MM.1S (cell line): ENCODE data around the gene CEP63.

ENCODE experiments used
- DNase-seq: peaks from one replicate; pipeline ENCODE4 v3.0.0-alpha.2; 2015
- H2AFZ ChIP-seq: fragments of 300-600 bp; sonication (generic); 2 replicates; pipeline ENCODE4 v1.6.0; 2016; ENCODE audit warnings: antibody characterized with exemption, low read length
- H3F3A ChIP-seq: fragments of 300-600 bp; sonication (generic); 2 replicates; pipeline ENCODE4 v1.6.1; 2016; ENCODE audit warnings: mild to moderate bottlenecking, antibody characterized with exemption, low read length, moderate library complexity, mixed read lengths; ENCODE audit not compliant: insufficient read depth
- H3K27ac ChIP-seq: fragments of 300-600 bp; sonication (generic); 2 replicates; pipeline ENCODE4 v1.5.1; 2016; ENCODE audit warnings: mild to moderate bottlenecking, low read length
- H3K27me3 ChIP-seq: fragments of 300-600 bp; sonication (generic); replicated peaks from 2 replicates; pipeline ENCODE4 v1.6.0; 2016; ENCODE audit warnings: low read length; ENCODE audit not compliant: insufficient read depth
- H3K36me3 ChIP-seq: fragments of 300-600 bp; sonication (generic); replicated peaks from 2 replicates; pipeline ENCODE4 v1.6.1; 2016; ENCODE audit warnings: mild to moderate bottlenecking, low read length, mixed read lengths; ENCODE audit not compliant: insufficient read depth
- H3K4me1 ChIP-seq: fragments of 300-600 bp; sonication (generic); 2 replicates; pipeline ENCODE4 v1.6.1; 2016; ENCODE audit warnings: low read length, mixed read lengths
- H3K4me2 ChIP-seq: fragments of 300-600 bp; sonication (generic); 2 replicates; pipeline ENCODE4 v1.6.0; 2016; ENCODE audit warnings: low read depth, low read length
- H3K4me3 ChIP-seq: fragments of 300-600 bp; sonication (generic); 2 replicates; pipeline ENCODE4 v1.5.1; 2016; ENCODE audit warnings: low read length, mixed read lengths
- H3K79me2 ChIP-seq: fragments of 300-600 bp; sonication (generic); 2 replicates; pipeline ENCODE4 v1.6.1; 2016; ENCODE audit warnings: mixed run types, low read length, mixed read lengths
- H3K9ac ChIP-seq: fragments of 300-600 bp; sonication (generic); 2 replicates; pipeline ENCODE4 v1.6.1; 2016; ENCODE audit warnings: low read length, mixed read lengths
- H3K9me2 ChIP-seq: fragments of 300-600 bp; sonication (generic); replicated peaks from 2 replicates; pipeline ENCODE4 v1.6.1; 2016; ENCODE audit warnings: mild to moderate bottlenecking, low read length, mixed read lengths; ENCODE audit not compliant: insufficient read depth
- H3K9me3 ChIP-seq: fragments of 300-600 bp; sonication (generic); replicated peaks from 2 replicates; pipeline ENCODE4 v1.6.1; 2016; ENCODE audit warnings: mild to moderate bottlenecking, low read length, mixed read lengths; ENCODE audit not compliant: insufficient read depth
- H4K20me1 ChIP-seq: fragments of 300-600 bp; sonication (generic); 2 replicates; pipeline ENCODE4 v1.6.1; 2016; ENCODE audit warnings: mild to moderate bottlenecking, low read length, moderate library complexity, mixed read lengths; ENCODE audit not compliant: insufficient read depth
- CTCF ChIP-seq: fragments of 300-600 bp; sonication (generic); IDR thresholded peaks from 2 replicates; pipeline ENCODE4 v1.5.1; 2016; ENCODE audit warnings: antibody characterized with exemption, low read length, mixed read lengths
- EZH2 ChIP-seq: fragments of 300-600 bp; sonication (generic); optimal IDR thresholded peaks from 2 replicates; pipeline ENCODE3; 2017; ENCODE audit warnings: low read depth, mild to moderate bottlenecking, antibody characterized with exemption, low read length, mixed read lengths
- EZH2phosphoT487 ChIP-seq: fragments of 300-600 bp; sonication (generic); IDR thresholded peaks from 2 replicates; pipeline ENCODE4 v1.6.1; 2018; ENCODE audit warnings: antibody characterized with exemption, low read length

CEP63 gene

GRCh38 chr3:134462331-134462941 is 23.4 kb upstream of the CEP63 start:
- H3K4me3 ChIP-seq: no peak overlapping the region

GRCh38 chr3:134463676-134464063 is 22.2 kb upstream of the CEP63 start:
- H3K4me2 ChIP-seq: no peak overlapping the region
- DNase-seq: no peak
- H3K36me3 ChIP-seq: no peaks in the 10 kb centered on the region
- no peaks in the 10 kb centered on the region for H3F3A ChIP-seq
- no peaks in the 10 kb centered on the region for H3K4me1 ChIP-seq
- H3K79me2 ChIP-seq: no peaks in the 10 kb centered on the region
- no peaks in the 10 kb centered on the region for H3K27me3 ChIP-seq
- H3K9me2 ChIP-seq: no peaks in the 10 kb centered on the region
- H4K20me1 ChIP-seq: no peaks in the 10 kb centered on the region
- H3K27ac ChIP-seq: no peak overlapping the region
- H2AFZ ChIP-seq: no peak overlapping the region
- H3K9ac ChIP-seq: no peak overlapping the region
- H3K4me3 ChIP-seq: no peak overlapping the region
- no peaks in the 10 kb centered on the region for H3K9me3 ChIP-seq
- no peak for TF ChIP-seq EZH2
- TF ChIP-seq CTCF: no peak
- no peak for TF ChIP-seq EZH2phosphoT487

More at GRCh38 chr3:134462331-134462941, 23.4 kb upstream of the CEP63 start:
- Histone ChIP-seq H3K27ac (no peak overlapping the region), H3K36me3 (no peaks in the 10 kb centered on the region), H4K20me1 (no peaks in the 10 kb centered on the region), H3F3A (no peaks in the 10 kb centered on the region), H3K9ac (no peak overlapping the region), H3K27me3 (no peaks in the 10 kb centered on the region), H2AFZ (no peak overlapping the region), H3K79me2 (no peaks in the 10 kb centered on the region), H3K9me2 (no peaks in the 10 kb centered on the region), H3K4me1 (no peaks in the 10 kb centered on the region), H3K4me2 (no peak overlapping the region), H3K9me3 (no peaks in the 10 kb centered on the region)
- no peak for DNase-seq
- TF ChIP-seq EZH2: no peak
- TF ChIP-seq CTCF: no peak
- TF ChIP-seq EZH2phosphoT487: no peak

GRCh38 chr3:134464064-134464688 is 21.7 kb upstream of the CEP63 start:
- no peak overlapping the region for H3K9ac ChIP-seq
- no peak overlapping the region for H3K27ac ChIP-seq
- no peak for DNase-seq
- H4K20me1 ChIP-seq: no peaks in the 10 kb centered on the region
- no peaks in the 10 kb centered on the region for H3K9me3 ChIP-seq
- no peaks in the 10 kb centered on the region for H3K36me3 ChIP-seq
- no peaks in the 10 kb centered on the region for H3K79me2 ChIP-seq
- no peaks in the 10 kb centered on the region for H3K9me2 ChIP-seq
- no peaks in the 10 kb centered on the region for H3K4me1 ChIP-seq
- H3K4me3 ChIP-seq: no peak overlapping the region
- H3K4me2 ChIP-seq: no peak overlapping the region
- no peaks in the 10 kb centered on the region for H3K27me3 ChIP-seq
- H3F3A ChIP-seq: no peaks in the 10 kb centered on the region
- H2AFZ ChIP-seq: no peak overlapping the region
- TF ChIP-seq CTCF (no peak), EZH2 (no peak), EZH2phosphoT487 (no peak)
